ENCODE measurements around the gene STARD9. TPM values are rescaled to one million over a fixed set of nuclear protein-coding genes. Genes with fewer than 3 reads are reported as not detected.
A peak's percentile ranks its signal among the peaks of the same experiment; 100 is the strongest.

The STARD9 gene
- total and polyA plus RNA-seq, 2 experiments from 2014 or later: 1.8 to 6.2 TPM

GRCh38 chr15:42693496-42693895, 118.1 kb downstream of the STARD9 start:
- H3K36me3 ChIP-seq (ENCODE audit: insufficient read depth): no peaks in the 10 kb centered on the region
- peak overlapping the region; percentile 55; the same call in 1 of the 2 replicates for H3K27ac Mint-ChIP-seq
- H3K4me3 ChIP-seq: no peak overlapping the region
- H2AFZ ChIP-seq: no peak overlapping the region
- no peak for TF ChIP-seq EZH2 (IDR thresholded peaks at IDR 0.05; ENCODE audit: low read depth, unreplicated experiment)
- TF ChIP-seq CREB1 (CRISPR knock-in tag; IDR thresholded peaks at IDR 0.05; ENCODE audit: low read depth): no peak
- no peak for TF ChIP-seq STAT1 (IDR thresholded peaks at IDR 0.05; ENCODE audit: unreplicated experiment)
- TF ChIP-seq ZNF114 (CRISPR knock-in tag; IDR thresholded peaks at IDR 0.05): no peak
- no peak for TF ChIP-seq ZNF331 (CRISPR knock-in tag; IDR thresholded peaks at IDR 0.05; ENCODE audit: low read depth)
- TF ChIP-seq ZNF462 (CRISPR knock-in tag; IDR thresholded peaks at IDR 0.05): no peak
- TF ChIP-seq JUNB (IDR thresholded peaks at IDR 0.05; ENCODE audit: unreplicated experiment): no peak
- no peak for TF ChIP-seq POLR2AphosphoS5 (IDR thresholded peaks at IDR 0.05; ENCODE audit: low read depth)
- TF ChIP-seq REST (IDR thresholded peaks at IDR 0.05; ENCODE audit: unreplicated experiment): no peak
- TF ChIP-seq CTCF (conservative IDR thresholded peaks at IDR 0.05; ENCODE audit: low read depth in 2 of 2): no peak
- TF ChIP-seq NANOG (IDR thresholded peaks at IDR 0.05; ENCODE audit: borderline replicate concordance): no peak
- TF ChIP-seq EZH2phosphoT487 (IDR thresholded peaks at IDR 0.05; ENCODE audit: unreplicated experiment): no peak
- no peak for TF ChIP-seq ETS1 (IDR thresholded peaks at IDR 0.05)
- H3K36me3 Mint-ChIP-seq (ENCODE audit: low read depth): peaks cover 4% of the 10 kb centered on the region; the same call in 1 of the 3 replicates
- no peaks in the 10 kb centered on the region for H3F3A ChIP-seq (replicated peaks; ENCODE audit: low read depth)
- H3K4me1 Mint-ChIP-seq: no peaks in the 10 kb centered on the region
- ATAC-seq (no peak), DNase-seq (ENCODE audit: low spot score) (no peak)
- no peak overlapping the region for H3K4me3 Mint-ChIP-seq
- H3K79me2 ChIP-seq (replicated peaks; ENCODE audit: insufficient read depth): no peaks in the 10 kb centered on the region
- H3K9me3 Mint-ChIP-seq: no peaks in the 10 kb centered on the region
- H3K27ac ChIP-seq (ENCODE audit: low read depth): no peak overlapping the region
- H4K20me1 ChIP-seq (replicated peaks; ENCODE audit: insufficient read depth): no peaks in the 10 kb centered on the region
- no peak overlapping the region for H3K4me2 ChIP-seq
- H3K4me1 ChIP-seq (ENCODE audit: insufficient read depth): no peaks in the 10 kb centered on the region
- peaks cover 11% of the 10 kb centered on the region for H3K27me3 Mint-ChIP-seq (ENCODE audit: insufficient read depth, low read depth, poor library complexity)
- no peaks in the 10 kb centered on the region for H3K9me2 ChIP-seq (ENCODE audit: insufficient read depth)
- H3K27me3 ChIP-seq (ENCODE audit: insufficient read depth): no peaks in the 10 kb centered on the region

Data from GM23338 (cell line).